Gastroesophageal sphincter (tissue), 3 donors: ENCODE measurements around the gene TESMIN.

Source experiments
- EP300 ChIP-seq: sonication (generic); formaldehyde crosslinking; IDR thresholded peaks from one replicate; pipeline ENCODE4 v1.6.1; 2017; ENCODE audit warnings: antibody characterized with exemption, mild to moderate bottlenecking
- POLR2A ChIP-seq, 2 donors: fragments of 450-650 bp; IDR thresholded peaks; one replicate each; pipeline ENCODE4 v1.6.1; 2017; ENCODE audit warnings: antibody characterized with exemption in 2 of 2, mild to moderate bottlenecking in 2 of 2, moderate library complexity in 1 of 2
- POLR2AphosphoS5 ChIP-seq: sonication (generic); formaldehyde crosslinking; IDR thresholded peaks from one replicate; pipeline ENCODE4 v1.6.1; 2017; ENCODE audit warnings: antibody characterized with exemption
- TF ChIP-seq, protein P1 (sequence below), 4 experiments: fragments of 200-600 bp in 2 of 4; fragments of 450-650 bp in 2 of 4; sonication (generic) in 1 of 4; IDR thresholded peaks; one replicate each; pipeline ENCODE4 v1.5.1; 2017 to 2019; ENCODE audit warnings: antibody characterized with exemption in 4 of 4, mild to moderate bottlenecking in 2 of 4, moderate library complexity in 2 of 4

DNA sequence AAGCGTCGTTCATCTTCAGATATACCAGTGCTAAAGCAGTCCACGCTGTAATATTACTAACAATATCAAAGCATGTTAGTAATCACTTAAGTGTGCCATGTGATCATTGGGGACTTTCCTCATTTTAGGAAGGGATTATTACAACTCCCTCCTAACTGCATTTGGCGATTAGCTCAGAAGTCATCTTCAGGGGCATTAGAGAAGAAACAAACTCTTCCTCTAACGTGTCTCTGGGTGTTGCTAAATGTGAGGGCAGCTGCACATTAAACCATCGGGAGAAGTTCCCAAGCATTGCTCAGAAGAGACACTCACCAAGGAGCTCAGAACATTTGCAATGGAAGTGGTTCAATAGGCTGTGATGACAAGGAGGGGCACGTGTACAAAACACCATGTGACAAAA lies 17.2 kb downstream of the TESMIN start:
- TF ChIP-seq, protein P1, sequence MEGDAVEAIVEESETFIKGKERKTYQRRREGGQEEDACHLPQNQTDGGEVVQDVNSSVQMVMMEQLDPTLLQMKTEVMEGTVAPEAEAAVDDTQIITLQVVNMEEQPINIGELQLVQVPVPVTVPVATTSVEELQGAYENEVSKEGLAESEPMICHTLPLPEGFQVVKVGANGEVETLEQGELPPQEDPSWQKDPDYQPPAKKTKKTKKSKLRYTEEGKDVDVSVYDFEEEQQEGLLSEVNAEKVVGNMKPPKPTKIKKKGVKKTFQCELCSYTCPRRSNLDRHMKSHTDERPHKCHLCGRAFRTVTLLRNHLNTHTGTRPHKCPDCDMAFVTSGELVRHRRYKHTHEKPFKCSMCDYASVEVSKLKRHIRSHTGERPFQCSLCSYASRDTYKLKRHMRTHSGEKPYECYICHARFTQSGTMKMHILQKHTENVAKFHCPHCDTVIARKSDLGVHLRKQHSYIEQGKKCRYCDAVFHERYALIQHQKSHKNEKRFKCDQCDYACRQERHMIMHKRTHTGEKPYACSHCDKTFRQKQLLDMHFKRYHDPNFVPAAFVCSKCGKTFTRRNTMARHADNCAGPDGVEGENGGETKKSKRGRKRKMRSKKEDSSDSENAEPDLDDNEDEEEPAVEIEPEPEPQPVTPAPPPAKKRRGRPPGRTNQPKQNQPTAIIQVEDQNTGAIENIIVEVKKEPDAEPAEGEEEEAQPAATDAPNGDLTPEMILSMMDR (IDR thresholded peaks at IDR 0.05): no peak
- TF ChIP-seq POLR2A (IDR thresholded peaks at IDR 0.05) (no peak), POLR2AphosphoS5 (no peak), EP300 (no peak)
